ENCODE results near the gene PLXNA2.

DNA sequence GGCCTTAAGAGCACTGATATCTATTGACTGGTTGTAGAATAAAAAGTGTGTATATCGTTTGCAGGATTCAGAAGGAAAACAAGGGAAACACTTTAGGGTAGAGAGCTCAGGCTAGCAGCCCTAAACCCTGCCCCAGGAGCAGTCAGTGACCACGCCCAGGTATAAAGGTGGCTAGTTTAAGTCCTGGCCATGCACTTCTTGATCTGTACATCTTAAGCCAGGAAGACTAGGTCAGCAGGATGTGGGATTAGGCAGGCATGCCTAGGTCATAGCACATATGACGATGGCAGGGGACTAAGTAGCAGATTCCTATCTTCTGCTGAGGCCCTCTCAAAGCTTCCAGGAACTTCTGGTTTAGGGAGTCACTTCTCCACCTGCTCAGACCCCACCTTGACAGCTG, 175.3 kb downstream of the PLXNA2 start:
- no peak for TF ChIP-seq POLR2A (IDR thresholded peaks at IDR 0.05)
- TF ChIP-seq, protein P1, sequence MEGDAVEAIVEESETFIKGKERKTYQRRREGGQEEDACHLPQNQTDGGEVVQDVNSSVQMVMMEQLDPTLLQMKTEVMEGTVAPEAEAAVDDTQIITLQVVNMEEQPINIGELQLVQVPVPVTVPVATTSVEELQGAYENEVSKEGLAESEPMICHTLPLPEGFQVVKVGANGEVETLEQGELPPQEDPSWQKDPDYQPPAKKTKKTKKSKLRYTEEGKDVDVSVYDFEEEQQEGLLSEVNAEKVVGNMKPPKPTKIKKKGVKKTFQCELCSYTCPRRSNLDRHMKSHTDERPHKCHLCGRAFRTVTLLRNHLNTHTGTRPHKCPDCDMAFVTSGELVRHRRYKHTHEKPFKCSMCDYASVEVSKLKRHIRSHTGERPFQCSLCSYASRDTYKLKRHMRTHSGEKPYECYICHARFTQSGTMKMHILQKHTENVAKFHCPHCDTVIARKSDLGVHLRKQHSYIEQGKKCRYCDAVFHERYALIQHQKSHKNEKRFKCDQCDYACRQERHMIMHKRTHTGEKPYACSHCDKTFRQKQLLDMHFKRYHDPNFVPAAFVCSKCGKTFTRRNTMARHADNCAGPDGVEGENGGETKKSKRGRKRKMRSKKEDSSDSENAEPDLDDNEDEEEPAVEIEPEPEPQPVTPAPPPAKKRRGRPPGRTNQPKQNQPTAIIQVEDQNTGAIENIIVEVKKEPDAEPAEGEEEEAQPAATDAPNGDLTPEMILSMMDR (IDR thresholded peaks at IDR 0.05): no peak
